ENCODE measurements around the gene GOLGA8K.
"Not testable (repeated sequence)": the region's sequence is repeated elsewhere in the genome, so short reads cannot be mapped to it uniquely, and the experiment has no call there.

DNA sequence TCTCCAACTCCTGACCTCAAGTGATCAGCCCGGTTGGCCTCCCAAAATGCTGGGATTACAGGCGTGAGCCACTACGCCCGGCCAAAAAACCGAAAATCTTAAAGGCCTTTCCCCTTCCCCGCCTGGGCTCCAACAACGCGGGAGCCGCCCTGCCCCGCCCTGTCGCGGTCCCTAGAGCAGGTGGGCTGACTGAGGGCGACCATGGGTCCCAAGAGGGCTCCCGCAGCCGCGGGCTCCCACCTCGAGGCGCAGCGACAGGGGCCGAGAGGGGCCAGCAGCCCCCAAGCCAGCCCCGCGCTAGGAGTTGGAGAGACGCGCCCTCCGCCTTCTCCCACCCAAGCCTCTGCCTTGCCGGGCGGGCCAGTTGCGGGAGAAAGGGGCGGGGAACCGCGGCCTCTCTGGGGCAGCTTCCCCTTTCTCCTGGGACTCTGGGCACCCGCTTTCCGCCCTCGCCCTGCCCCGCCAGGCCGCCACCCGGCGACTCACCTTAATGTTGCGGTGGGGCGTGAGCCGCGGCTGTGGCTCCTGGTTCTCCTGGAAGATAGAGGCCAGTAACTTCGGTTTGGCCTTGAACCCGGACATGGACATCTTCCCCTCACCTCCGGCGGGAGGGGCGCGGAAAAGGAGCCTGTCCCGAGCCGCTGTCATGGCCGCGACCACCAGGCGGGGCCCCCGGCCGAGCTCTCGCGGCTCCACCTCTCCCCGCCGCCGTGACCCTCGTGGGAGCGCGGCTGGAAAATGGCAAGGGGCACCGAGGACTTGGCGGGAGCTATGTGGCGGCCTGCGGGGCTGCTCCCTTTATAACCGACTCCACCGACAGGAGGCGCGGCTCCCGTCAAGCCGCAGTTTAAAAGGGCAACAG, 31.2 kb upstream of the GOLGA8K start:
- not testable (repeated sequence) for TF ChIP-seq POLR2AphosphoS5, GABPA (IDR thresholded peaks at IDR 0.05; ENCODE audit: low read depth)
- TF ChIP-seq, protein P1, sequence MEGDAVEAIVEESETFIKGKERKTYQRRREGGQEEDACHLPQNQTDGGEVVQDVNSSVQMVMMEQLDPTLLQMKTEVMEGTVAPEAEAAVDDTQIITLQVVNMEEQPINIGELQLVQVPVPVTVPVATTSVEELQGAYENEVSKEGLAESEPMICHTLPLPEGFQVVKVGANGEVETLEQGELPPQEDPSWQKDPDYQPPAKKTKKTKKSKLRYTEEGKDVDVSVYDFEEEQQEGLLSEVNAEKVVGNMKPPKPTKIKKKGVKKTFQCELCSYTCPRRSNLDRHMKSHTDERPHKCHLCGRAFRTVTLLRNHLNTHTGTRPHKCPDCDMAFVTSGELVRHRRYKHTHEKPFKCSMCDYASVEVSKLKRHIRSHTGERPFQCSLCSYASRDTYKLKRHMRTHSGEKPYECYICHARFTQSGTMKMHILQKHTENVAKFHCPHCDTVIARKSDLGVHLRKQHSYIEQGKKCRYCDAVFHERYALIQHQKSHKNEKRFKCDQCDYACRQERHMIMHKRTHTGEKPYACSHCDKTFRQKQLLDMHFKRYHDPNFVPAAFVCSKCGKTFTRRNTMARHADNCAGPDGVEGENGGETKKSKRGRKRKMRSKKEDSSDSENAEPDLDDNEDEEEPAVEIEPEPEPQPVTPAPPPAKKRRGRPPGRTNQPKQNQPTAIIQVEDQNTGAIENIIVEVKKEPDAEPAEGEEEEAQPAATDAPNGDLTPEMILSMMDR (IDR thresholded peaks at IDR 0.05; ENCODE audit: insufficient read depth, low read length): not testable (repeated sequence)
- TF ChIP-seq, protein P2, sequence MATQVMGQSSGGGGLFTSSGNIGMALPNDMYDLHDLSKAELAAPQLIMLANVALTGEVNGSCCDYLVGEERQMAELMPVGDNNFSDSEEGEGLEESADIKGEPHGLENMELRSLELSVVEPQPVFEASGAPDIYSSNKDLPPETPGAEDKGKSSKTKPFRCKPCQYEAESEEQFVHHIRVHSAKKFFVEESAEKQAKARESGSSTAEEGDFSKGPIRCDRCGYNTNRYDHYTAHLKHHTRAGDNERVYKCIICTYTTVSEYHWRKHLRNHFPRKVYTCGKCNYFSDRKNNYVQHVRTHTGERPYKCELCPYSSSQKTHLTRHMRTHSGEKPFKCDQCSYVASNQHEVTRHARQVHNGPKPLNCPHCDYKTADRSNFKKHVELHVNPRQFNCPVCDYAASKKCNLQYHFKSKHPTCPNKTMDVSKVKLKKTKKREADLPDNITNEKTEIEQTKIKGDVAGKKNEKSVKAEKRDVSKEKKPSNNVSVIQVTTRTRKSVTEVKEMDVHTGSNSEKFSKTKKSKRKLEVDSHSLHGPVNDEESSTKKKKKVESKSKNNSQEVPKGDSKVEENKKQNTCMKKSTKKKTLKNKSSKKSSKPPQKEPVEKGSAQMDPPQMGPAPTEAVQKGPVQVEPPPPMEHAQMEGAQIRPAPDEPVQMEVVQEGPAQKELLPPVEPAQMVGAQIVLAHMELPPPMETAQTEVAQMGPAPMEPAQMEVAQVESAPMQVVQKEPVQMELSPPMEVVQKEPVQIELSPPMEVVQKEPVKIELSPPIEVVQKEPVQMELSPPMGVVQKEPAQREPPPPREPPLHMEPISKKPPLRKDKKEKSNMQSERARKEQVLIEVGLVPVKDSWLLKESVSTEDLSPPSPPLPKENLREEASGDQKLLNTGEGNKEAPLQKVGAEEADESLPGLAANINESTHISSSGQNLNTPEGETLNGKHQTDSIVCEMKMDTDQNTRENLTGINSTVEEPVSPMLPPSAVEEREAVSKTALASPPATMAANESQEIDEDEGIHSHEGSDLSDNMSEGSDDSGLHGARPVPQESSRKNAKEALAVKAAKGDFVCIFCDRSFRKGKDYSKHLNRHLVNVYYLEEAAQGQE (IDR thresholded peaks at IDR 0.05; ENCODE audit: insufficient replicate concordance, low read depth): not testable (repeated sequence)
